GM12872 (cell line): ENCODE results near the gene KIF1C.

ENCODE experiments used
- TF ChIP-seq, protein P1 (sequence below): IDR thresholded peaks from 3 replicates; pipeline ENCODE4 v1.5.1; 2011; ENCODE audit warnings: low read depth, mild to moderate bottlenecking, low read length, moderate library complexity; ENCODE audit not compliant: insufficient read depth

KIF1C gene

DNA sequence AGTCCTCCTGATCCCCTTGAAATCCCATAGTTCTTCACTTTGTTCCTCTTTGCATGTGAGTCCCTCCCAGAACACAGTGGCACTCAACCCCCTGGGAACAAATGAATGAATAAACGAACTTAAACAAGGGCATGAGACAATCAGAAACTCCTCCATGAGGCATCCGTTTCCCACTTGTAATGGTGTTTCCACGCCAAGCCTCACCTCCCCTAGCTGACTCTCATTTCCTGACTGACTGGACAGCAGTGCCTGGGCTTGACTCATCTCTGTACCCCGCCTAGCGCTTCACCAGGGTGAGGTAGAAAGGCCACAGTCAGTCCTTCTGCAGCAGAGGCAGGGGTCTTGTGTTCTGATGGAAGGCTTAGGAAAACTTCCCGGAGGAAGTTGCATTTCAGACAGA is 14.2 kb downstream of the KIF1C start:
- TF ChIP-seq, protein P1, sequence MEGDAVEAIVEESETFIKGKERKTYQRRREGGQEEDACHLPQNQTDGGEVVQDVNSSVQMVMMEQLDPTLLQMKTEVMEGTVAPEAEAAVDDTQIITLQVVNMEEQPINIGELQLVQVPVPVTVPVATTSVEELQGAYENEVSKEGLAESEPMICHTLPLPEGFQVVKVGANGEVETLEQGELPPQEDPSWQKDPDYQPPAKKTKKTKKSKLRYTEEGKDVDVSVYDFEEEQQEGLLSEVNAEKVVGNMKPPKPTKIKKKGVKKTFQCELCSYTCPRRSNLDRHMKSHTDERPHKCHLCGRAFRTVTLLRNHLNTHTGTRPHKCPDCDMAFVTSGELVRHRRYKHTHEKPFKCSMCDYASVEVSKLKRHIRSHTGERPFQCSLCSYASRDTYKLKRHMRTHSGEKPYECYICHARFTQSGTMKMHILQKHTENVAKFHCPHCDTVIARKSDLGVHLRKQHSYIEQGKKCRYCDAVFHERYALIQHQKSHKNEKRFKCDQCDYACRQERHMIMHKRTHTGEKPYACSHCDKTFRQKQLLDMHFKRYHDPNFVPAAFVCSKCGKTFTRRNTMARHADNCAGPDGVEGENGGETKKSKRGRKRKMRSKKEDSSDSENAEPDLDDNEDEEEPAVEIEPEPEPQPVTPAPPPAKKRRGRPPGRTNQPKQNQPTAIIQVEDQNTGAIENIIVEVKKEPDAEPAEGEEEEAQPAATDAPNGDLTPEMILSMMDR, result no peak

DNA sequence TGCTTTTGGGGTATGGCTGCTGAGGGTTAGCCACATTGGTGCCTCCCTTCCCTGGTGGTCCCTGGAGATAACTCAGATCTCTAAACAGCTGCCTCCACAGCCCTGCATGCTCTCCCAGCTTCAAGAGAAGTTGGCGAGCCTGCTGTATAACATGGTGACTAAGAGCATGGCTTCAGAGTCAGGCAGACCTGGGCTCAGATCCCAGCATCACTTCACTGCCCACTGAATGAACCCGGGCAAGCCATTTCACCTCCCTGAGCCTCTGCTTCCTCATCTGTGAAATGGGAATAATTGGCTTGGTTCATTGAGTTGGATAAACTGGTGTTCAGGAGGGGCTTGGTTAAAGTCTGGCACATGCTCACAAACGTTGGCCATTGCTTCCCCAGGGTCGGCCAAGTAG is 16.6 kb downstream of the KIF1C start:
- TF ChIP-seq, protein P1, result no peak

DNA sequence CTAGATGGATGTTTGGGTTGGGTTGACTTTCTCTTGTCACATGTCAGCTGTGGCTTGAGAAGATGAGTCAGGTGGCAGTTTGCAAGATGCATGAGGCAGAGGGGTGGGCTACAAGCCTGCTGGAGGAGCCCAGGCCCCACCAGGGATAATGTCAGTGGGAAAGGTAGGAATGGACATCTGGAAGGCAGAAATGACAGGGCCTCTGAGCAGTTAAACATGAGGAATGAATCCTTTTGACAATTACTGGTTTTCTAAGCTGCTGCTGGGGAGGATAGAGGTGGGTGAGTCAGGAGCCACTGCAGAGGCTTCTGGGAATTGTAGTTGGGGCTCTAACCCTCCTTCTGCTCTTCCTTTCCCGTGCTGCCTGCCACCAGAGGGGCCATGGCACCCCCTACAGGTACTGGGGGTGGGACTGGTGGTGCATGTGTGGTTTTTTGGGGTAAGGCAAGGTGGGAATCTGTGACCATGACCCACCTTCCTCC is 21.8 kb downstream of the KIF1C start:
- TF ChIP-seq, protein P1, result peak; percentile 33; the same call in 2 of the 3 replicates

DNA sequence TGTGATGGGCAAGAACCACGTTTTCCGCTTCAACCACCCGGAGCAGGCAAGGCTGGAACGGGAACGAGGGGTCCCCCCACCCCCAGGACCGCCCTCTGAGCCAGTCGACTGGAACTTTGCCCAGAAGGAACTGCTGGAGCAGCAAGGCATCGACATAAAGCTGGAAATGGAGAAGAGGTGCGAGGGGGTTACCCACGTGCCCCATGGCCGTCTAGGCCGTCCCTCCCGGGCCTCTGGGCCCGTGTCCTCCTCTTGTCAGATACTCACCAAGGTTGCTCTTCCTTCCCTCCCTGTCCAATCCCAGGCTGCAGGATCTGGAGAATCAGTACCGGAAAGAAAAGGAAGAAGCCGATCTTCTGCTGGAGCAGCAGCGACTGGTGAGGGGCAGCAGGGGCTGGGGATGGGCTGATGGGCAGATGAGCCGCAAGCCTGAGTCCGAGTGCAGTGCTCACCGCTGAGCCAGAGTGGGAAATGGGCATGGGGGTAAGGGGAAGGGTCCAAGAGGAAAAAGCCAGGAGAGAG is 22.8 kb downstream of the KIF1C start:
- TF ChIP-seq, protein P1, result no peak

DNA sequence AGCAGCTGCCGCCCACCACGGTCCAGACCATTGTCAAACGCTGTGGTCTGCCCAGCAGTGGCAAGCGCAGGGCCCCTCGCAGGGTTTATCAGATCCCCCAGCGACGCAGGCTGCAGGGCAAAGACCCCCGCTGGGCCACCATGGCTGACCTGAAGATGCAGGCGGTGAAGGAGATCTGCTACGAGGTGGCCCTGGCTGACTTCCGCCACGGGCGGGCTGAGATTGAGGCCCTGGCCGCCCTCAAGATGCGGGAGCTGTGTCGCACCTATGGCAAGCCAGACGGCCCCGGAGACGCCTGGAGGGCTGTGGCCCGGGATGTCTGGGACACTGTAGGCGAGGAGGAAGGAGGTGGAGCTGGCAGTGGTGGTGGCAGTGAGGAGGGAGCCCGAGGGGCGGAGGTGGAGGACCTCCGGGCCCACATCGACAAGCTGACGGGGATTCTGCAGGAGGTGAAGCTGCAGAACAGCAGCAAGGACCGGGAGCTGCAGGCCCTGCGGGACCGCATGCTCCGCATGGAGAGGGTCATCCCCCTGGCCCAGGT is 24.5 kb downstream of the KIF1C start:
- TF ChIP-seq, protein P1, result no peak

DNA sequence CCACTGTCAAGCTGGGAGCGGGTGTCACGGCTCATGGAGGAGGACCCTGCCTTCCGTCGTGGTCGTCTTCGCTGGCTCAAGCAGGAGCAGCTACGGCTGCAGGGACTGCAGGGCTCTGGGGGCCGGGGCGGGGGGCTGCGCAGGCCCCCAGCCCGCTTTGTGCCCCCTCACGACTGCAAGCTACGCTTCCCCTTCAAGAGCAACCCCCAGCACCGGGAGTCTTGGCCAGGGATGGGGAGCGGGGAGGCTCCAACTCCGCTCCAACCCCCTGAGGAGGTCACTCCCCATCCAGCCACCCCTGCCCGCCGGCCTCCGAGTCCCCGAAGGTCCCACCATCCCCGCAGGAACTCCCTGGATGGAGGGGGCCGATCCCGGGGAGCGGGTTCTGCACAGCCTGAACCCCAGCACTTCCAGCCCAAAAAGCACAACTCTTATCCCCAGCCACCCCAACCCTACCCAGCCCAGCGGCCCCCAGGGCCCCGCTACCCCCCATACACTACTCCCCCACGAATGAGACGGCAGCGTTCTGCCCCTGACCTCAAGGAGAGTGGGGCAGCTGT is 25.9 kb downstream of the KIF1C start:
- TF ChIP-seq, protein P1, result no peak

DNA sequence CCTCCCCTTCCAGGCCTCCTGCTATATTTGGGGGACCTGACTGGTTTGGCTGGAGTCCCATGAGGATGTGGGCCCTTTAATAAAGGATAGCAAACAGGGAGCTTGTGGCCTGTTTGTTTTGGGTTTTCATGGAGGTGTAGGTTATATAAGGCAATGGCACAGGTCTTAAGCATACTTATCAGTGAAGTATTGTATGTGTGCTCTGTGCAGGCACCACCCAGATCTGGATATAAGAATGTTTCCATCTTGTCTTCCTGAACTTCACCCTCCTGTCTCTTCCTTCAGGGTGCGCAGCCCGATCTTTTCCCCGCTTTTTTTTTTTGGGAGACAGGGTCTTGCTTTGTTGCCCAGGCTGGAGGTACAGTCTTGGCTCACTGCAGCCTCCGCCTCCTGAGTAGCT is 26.9 kb downstream of the KIF1C start:
- TF ChIP-seq, protein P1, result no peak
